GM12873 (cell line): ENCODE results near the gene FOXJ2.

Source experiments
- TF ChIP-seq, protein P1 (sequence below): IDR thresholded peaks from 2 replicates; pipeline ENCODE4 v1.5.1; 2012; ENCODE audit warnings: low read depth, mild to moderate bottlenecking, moderate library complexity, low read length, control low read depth; ENCODE audit not compliant: insufficient read depth; ENCODE audit errors: missing control alignments

FOXJ2 gene

DNA sequence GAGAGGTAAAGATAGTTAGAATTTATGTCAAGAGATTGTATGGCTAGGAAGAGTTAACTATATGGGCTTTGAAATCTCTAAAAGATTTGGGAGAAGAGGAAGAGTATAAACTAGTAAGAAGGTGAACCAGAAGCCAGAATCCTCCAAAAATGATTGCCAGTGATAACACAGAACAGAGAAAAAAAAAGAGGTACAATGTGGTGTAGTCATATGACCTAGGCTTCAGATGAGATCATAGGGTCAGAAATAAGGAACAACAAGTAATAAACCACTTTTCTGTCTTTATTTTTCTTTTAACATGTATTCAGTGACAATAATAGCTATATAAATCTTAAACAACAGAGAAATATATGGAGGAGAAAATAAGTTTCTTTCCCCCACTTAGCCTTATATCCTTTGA lies 47.6 kb downstream of the FOXJ2 start:
- TF ChIP-seq, protein P1, sequence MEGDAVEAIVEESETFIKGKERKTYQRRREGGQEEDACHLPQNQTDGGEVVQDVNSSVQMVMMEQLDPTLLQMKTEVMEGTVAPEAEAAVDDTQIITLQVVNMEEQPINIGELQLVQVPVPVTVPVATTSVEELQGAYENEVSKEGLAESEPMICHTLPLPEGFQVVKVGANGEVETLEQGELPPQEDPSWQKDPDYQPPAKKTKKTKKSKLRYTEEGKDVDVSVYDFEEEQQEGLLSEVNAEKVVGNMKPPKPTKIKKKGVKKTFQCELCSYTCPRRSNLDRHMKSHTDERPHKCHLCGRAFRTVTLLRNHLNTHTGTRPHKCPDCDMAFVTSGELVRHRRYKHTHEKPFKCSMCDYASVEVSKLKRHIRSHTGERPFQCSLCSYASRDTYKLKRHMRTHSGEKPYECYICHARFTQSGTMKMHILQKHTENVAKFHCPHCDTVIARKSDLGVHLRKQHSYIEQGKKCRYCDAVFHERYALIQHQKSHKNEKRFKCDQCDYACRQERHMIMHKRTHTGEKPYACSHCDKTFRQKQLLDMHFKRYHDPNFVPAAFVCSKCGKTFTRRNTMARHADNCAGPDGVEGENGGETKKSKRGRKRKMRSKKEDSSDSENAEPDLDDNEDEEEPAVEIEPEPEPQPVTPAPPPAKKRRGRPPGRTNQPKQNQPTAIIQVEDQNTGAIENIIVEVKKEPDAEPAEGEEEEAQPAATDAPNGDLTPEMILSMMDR, result no peak

DNA sequence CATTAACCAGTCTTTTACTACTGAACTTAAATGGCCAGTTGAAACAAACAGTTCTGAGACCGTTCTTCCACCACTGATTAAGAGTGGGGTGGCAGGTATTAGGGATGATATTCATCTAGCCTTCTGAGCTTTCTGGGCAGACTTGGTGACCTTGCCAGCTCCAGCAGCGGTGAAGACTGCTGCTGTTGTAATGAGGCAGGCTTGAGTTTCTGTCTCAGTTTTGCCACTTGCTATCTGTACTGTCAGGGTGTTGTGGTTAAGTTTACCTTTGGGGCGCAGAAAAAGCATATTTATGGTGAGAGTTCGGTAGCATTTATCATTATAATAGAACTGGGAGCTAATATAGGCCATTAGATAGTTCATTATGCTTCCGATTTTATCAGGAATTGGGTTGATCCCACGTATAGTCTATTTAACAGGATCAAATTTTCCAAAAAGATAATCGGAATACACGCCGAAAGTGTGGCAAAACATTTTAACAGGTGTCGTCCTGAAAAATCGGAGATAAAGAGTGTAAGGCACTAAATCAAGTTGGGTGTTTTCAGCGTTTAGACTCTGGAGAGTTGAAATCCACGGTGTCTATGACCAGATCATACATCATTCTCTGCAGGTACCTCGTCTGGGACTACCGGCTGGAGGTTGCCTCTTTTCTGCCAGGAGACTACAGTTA lies 48.9 kb downstream of the FOXJ2 start:
- TF ChIP-seq, protein P1, result no peak

DNA sequence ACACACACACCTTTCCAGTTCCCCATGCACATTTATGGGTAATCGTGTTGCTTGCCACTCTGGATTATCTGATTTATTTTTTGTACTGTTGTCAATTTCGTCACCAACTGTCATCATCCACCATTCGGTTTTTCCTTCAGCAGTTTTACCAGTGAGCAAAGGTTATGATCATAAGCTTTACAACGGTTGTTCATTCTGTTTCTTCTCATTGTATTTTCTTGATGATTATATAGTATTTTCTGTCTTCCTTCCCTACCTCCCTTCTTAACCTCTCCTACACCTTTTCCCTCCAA lies 50.2 kb downstream of the FOXJ2 start:
- TF ChIP-seq, protein P1, result no peak

DNA sequence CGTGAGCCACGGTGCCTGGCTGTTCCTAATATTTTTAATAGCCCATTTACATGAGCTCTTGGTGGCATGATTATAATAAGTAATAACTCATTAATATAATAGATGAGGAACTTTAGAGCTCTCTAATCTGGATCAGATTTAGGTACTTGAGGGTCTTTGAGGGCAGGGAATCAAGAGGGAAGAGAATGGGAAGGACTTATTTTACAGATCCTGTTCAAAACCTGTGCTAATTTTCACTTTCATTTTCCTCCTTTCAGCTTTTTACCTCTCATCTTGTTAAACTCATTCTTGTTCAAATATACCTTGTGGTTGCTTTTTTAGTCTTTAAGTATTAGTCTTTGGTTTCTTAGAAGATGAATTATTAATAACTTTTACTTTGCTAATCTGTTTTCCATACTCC lies 55.1 kb downstream of the FOXJ2 start:
- TF ChIP-seq, protein P1, result no peak

DNA sequence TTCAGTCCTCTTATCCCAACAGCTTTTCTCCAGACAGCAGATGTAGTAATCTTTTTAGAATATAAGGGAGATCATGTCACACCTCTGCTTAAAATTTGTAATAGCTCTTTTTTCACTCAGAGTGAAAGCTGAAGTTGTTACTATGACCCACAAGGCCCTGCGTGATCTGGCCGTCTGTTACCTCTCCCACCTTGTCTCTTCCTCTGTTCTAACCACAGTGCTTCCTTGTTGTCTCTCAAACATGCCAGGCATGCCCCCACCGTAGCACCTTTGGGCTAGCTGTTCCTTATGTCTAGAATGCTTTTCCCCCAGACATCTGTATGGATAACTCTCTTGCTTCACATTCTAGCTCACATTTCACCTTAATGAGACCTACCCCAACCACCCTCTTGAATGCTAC lies 56.1 kb downstream of the FOXJ2 start:
- TF ChIP-seq, protein P1, result no peak

DNA sequence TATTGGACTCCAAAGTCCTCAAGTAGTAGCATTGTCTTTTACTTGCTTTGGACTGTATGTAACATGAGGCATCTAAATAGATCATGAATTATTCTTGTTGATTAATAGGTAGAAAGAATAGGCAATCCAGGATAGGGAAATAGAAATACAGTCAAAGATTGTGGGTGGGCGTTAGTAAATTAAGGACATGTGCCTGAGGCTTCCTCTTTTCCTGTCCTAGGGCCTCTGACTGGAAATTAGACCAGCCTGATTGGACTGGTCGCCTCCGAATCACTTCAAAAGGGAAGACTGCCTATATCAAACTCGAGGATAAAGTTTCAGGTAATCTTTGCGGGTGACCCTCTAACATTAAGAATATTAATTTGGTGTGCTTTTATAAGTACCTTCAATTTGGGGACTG lies 57.2 kb downstream of the FOXJ2 start:
- TF ChIP-seq, protein P1, result no peak

DNA sequence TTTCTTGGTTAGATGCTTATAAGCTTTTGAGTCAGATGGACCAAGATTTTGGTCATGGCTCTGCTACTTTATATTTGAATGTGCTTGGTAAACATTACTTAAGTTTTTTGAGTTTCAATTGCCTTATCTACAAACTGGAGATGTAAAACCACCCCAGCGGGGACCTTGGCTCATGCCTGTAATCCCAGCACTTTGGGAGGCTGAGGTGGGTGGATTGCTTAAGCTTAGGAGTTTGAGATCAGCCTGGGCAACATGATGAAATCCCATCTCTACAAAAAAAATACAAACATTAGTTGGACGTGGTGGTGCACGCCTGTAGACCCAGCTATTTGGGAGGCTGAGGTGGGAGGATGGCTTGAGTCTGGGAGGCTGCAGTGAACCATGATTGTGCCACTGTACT lies 60.8 kb downstream of the FOXJ2 start:
- TF ChIP-seq, protein P1, result no peak
